ENCODE data around the gene TSPAN5. TPM values are rescaled to one million over a fixed set of nuclear protein-coding genes. Genes with fewer than 3 reads are reported as not detected.

The TSPAN5 gene
- total and polyA plus RNA-seq, 2 donors from 2014 or later: 6.8 to 13.8 TPM

DNA sequence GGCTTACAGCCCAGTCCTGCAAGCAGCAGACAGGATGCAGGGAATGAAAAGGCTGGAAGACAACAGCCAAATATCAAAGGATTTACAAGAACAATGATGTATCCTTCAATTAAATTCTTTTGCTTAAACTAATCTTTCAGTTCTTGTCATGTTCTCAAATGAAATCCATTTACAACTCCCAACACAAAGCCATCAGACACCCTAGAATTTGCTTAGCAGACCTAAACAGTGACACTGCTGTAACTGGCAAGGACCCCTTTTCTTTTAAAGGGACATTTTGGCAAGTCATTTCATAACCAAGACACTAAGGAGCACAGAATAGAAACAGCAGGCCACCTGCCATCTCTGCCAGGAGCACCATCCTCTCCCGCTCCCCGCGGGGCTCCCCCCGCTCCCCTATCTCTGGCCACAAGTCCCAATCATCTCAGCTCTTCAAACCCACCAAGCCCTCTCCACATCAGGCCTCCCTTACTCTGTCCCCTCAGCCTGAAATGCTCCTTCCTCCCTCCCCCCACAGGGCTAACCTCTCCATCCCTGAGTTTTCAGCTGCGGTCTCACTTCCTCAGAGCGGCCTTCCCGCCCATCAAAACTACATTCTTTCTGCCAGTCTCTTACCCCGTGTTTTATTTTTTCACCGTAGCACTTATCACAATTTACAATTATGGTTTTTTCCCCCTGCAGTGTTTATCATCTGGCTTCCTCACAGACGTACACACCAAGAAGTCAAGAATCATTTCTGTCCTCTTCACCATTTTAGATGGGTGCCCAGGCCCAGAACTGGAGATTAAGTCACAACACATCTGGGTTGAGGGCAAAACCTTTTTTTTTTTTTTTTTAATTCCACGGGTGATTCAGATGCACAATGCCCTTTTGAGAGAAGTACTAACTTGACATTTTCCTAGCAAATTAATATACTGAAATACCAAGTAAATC, 45.8 kb downstream of the TSPAN5 start:
- FAIRE-seq: no peak
- intact Hi-C loops (cut with DNase I): no loop called here
- H3K36me3 ChIP-seq (ENCODE audit: control insufficient read depth in 2 of 3, insufficient read depth in 3 of 3, low read length in 3 of 3): no peaks in the 10 kb centered on the region

DNA sequence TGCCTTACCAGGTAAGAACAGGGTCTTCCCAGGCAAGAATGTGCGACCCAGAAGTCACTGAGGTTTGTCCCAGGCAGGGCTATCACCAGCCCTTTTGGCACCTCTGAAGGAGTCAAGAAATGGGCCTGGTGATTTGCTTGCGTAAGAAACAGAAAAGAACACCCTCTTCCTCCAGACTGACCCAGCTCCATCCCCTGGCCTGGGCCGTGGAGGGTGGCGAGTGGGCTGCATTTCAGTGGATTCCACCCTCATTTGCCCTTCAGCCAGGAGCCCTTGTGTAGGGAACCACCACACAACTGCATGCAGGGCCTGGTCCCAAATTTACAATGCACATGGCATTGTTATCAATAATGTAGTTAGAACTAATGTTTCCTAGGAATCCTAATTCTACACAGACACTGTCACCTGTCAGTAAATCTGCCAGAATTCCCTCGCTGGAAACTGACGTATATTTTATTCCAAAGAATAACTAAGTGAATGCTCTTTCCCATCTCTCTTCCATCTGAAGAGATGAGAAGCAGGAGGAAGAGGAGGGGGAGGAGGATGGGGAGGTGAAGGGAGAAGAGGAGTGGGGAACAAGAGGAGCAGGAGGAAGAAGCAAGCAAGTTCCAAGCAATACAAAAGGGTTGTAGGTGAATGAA, 46.6 kb downstream of the TSPAN5 start:
- no peaks in the 10 kb centered on the region for H3K4me1 ChIP-seq (ENCODE audit: control insufficient read depth in 2 of 3, insufficient read depth in 2 of 3, low read depth in 1 of 3, low read length in 3 of 3)
- H3K9me3 ChIP-seq (ENCODE audit: control insufficient read depth in 2 of 3, insufficient read depth in 1 of 3, low read length in 3 of 3): no peaks in the 10 kb centered on the region
- H3K9ac ChIP-seq (ENCODE audit: low read length in 3 of 3): no peak overlapping the region
- intact Hi-C loops (cut with DNase I): no loop called here
- no peak overlapping the region for H3K27ac ChIP-seq (ENCODE audit: low read depth in 2 of 2, low read length in 2 of 2)
- H3K36me3 ChIP-seq (ENCODE audit: control insufficient read depth in 2 of 3, insufficient read depth in 3 of 3, low read length in 3 of 3): no peaks in the 10 kb centered on the region
- H3K4me3 ChIP-seq (ENCODE audit: low read length in 3 of 3): no peak overlapping the region
- no peaks in the 10 kb centered on the region for H3K27me3 ChIP-seq (ENCODE audit: control insufficient read depth, insufficient read depth, low read length)
- TF ChIP-seq, protein P1, sequence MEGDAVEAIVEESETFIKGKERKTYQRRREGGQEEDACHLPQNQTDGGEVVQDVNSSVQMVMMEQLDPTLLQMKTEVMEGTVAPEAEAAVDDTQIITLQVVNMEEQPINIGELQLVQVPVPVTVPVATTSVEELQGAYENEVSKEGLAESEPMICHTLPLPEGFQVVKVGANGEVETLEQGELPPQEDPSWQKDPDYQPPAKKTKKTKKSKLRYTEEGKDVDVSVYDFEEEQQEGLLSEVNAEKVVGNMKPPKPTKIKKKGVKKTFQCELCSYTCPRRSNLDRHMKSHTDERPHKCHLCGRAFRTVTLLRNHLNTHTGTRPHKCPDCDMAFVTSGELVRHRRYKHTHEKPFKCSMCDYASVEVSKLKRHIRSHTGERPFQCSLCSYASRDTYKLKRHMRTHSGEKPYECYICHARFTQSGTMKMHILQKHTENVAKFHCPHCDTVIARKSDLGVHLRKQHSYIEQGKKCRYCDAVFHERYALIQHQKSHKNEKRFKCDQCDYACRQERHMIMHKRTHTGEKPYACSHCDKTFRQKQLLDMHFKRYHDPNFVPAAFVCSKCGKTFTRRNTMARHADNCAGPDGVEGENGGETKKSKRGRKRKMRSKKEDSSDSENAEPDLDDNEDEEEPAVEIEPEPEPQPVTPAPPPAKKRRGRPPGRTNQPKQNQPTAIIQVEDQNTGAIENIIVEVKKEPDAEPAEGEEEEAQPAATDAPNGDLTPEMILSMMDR (IDR thresholded peaks at IDR 0.05; ENCODE audit: borderline replicate concordance, extremely low read depth, insufficient read depth): no peak
- DNase-seq (no peak), FAIRE-seq (no peak)

More for the DNA sequence above, 45.8 kb downstream of the TSPAN5 start:
- no peaks in the 10 kb centered on the region for H3K4me1 ChIP-seq (ENCODE audit: control insufficient read depth in 2 of 3, insufficient read depth in 2 of 3, low read depth in 1 of 3, low read length in 3 of 3)
- no peak overlapping the region for H3K27ac ChIP-seq (ENCODE audit: low read depth in 2 of 2, low read length in 2 of 2)
- no peak overlapping the region for H3K9ac ChIP-seq (ENCODE audit: low read length in 3 of 3)
- no peaks in the 10 kb centered on the region for H3K9me3 ChIP-seq (ENCODE audit: control insufficient read depth in 2 of 3, insufficient read depth in 1 of 3, low read length in 3 of 3)
- no peak overlapping the region for H3K4me3 ChIP-seq (ENCODE audit: low read length in 3 of 3)
- H3K27me3 ChIP-seq (ENCODE audit: control insufficient read depth, insufficient read depth, low read length): no peaks in the 10 kb centered on the region
- TF ChIP-seq, protein P1 (IDR thresholded peaks at IDR 0.05; ENCODE audit: borderline replicate concordance, extremely low read depth, insufficient read depth): no peak
- DNase-seq: no peak

DNA sequence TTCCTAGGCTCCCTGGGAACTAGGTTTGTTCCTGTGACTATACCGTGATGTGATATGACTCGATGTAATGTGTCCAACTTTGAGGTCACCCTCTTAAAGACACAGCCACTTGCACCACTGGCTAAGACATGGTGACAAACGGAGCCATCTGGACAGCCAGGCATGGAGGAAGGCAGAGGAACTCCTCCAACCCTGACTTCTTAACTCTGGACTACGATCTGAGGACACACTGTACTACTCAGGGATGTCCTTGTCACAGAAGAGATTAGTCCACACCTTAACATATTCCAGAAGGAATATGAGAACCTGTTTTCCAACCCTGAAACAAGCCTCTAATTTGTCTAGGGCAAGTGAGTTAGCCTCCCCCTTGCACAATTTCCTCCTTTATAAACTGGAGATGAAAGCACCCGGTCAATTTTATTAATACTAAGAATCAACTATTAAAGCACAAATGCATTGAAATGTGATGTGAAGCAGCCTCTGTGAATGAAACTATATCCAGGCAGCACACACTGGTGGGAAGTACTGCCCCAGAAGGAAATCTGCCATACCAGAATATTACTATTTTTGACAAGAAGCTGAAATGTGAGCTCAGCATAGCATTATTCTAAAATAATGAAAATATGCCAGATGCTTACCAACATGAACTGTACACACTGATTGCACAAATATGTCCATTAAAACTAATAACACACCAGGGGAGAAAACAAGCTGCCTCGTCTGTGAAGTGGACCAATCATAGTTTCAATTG, 47.3 kb downstream of the TSPAN5 start:
- Histone ChIP-seq H3K9me3 (ENCODE audit: control insufficient read depth in 2 of 3, insufficient read depth in 1 of 3, low read length in 3 of 3) (no peaks in the 10 kb centered on the region), H3K27me3 (ENCODE audit: control insufficient read depth, insufficient read depth, low read length) (no peaks in the 10 kb centered on the region), H3K9ac (ENCODE audit: low read length in 3 of 3) (no peak overlapping the region), H3K4me1 (ENCODE audit: control insufficient read depth in 2 of 3, insufficient read depth in 2 of 3, low read depth in 1 of 3, low read length in 3 of 3) (no peaks in the 10 kb centered on the region), H3K36me3 (ENCODE audit: control insufficient read depth in 2 of 3, insufficient read depth in 3 of 3, low read length in 3 of 3) (no peaks in the 10 kb centered on the region), H3K27ac (ENCODE audit: low read depth in 2 of 2, low read length in 2 of 2) (no peak overlapping the region), H3K4me3 (ENCODE audit: low read length in 3 of 3) (no peak overlapping the region)
- DNase-seq (no peak), FAIRE-seq (no peak)
- intact Hi-C loops (cut with DNase I): no loop called here
- TF ChIP-seq, protein P1 (IDR thresholded peaks at IDR 0.05; ENCODE audit: borderline replicate concordance, extremely low read depth, insufficient read depth): no peak
